DND-41 (cell line): Measurements from ENCODE around the gene DUSP8.

Source experiments
- ATAC-seq: fragments of 200-7000 bp; cut with Tn5 transposase; 3 replicates; pipeline ENCODE4 v1.9.1; 2021; ENCODE audit warnings: low read depth; ENCODE audit not compliant: insufficient read depth
- DNase-seq: peaks from one replicate; pipeline ENCODE4 v3.0.0-alpha.2; 2020
- H2AFZ ChIP-seq: 2 replicates; pipeline ENCODE4 v1.6.0; 2012; ENCODE audit warnings: low read depth, low read length
- H3K27ac ChIP-seq: 2 replicates; pipeline ENCODE4 v1.5.1; 2012; ENCODE audit warnings: low read length, inconsistent platforms
- H3K27me3 ChIP-seq: fragments of 200-600 bp; sonication (generic); 2 replicates; pipeline ENCODE4 v1.6.0; 2012; ENCODE audit warnings: low read length, mild to moderate bottlenecking, inconsistent platforms; ENCODE audit not compliant: insufficient read depth, poor library complexity
- H3K36me3 ChIP-seq: 2 replicates; pipeline ENCODE4 v1.5.1; 2012; ENCODE audit warnings: low read length, inconsistent platforms; ENCODE audit not compliant: insufficient read depth
- H3K4me1 ChIP-seq: 2 replicates; pipeline ENCODE4 v1.5.1; 2012; ENCODE audit warnings: mild to moderate bottlenecking, low read length; ENCODE audit not compliant: insufficient read depth
- H3K4me2 ChIP-seq: 2 replicates; pipeline ENCODE4 v1.6.0; 2012; ENCODE audit warnings: mild to moderate bottlenecking, moderate library complexity, low read length, inconsistent platforms; ENCODE audit not compliant: insufficient read depth
- H3K4me3 ChIP-seq, 2 experiments: fragments of 200-600 bp in 1 of 2; shearing (Covaris generic) in 1 of 2; 2 replicates each; pipeline ENCODE4 v1.5.1; 2012 to 2016; ENCODE audit warnings: inconsistent platforms in 2 of 2, low read length in 2 of 2, mild to moderate bottlenecking in 2 of 2, low read depth in 1 of 2, moderate library complexity in 1 of 2
- H3K79me2 ChIP-seq: 2 replicates; pipeline ENCODE4 v1.6.0; 2012; ENCODE audit warnings: low read length, inconsistent platforms; ENCODE audit not compliant: insufficient read depth
- H3K9ac ChIP-seq: 2 replicates; pipeline ENCODE4 v1.6.0; 2012; ENCODE audit warnings: low read depth, mild to moderate bottlenecking, inconsistent platforms, low read length, moderate library complexity
- H3K9me3 ChIP-seq: 2 replicates; pipeline ENCODE4 v1.5.1; 2012; ENCODE audit warnings: low read length, moderate library complexity, mild to moderate bottlenecking, inconsistent platforms; ENCODE audit not compliant: insufficient read depth, severe bottlenecking
- H4K20me1 ChIP-seq: 2 replicates; pipeline ENCODE4 v1.6.0; 2012; ENCODE audit warnings: low read length; ENCODE audit not compliant: insufficient read depth
- EZH2 ChIP-seq: IDR thresholded peaks from 3 replicates; pipeline ENCODE4 v1.6.1; 2012; ENCODE audit warnings: borderline replicate concordance, low read depth, mild to moderate bottlenecking, moderate library complexity, low read length, inconsistent platforms; ENCODE audit not compliant: severe bottlenecking
- TF ChIP-seq, protein P1 (sequence below): IDR thresholded peaks from 2 replicates; pipeline ENCODE4 v1.5.1; 2012; ENCODE audit warnings: borderline replicate concordance, low read length, moderate library complexity, mild to moderate bottlenecking; ENCODE audit not compliant: poor library complexity, severe bottlenecking; ENCODE audit errors: extremely low read depth

Gene DUSP8

GRCh38 chr11:1508986-1509385 is 63.1 kb downstream of the DUSP8 start:
- Histone ChIP-seq H3K9ac (no peak overlapping the region), H3K79me2 (peaks cover 80% of the 10 kb centered on the region), H4K20me1 (peaks cover 80% of the 10 kb centered on the region), H3K27me3 (no peaks in the 10 kb centered on the region), H3K27ac (no peak overlapping the region), H3K4me1 (no peaks in the 10 kb centered on the region), H2AFZ (no peak overlapping the region), H3K36me3 (no peaks in the 10 kb centered on the region), H3K4me3 (no peak overlapping the region), H3K4me2 (no peak overlapping the region), H3K9me3 (no peaks in the 10 kb centered on the region)
- TF ChIP-seq EZH2: no peak
- TF ChIP-seq, protein P1, sequence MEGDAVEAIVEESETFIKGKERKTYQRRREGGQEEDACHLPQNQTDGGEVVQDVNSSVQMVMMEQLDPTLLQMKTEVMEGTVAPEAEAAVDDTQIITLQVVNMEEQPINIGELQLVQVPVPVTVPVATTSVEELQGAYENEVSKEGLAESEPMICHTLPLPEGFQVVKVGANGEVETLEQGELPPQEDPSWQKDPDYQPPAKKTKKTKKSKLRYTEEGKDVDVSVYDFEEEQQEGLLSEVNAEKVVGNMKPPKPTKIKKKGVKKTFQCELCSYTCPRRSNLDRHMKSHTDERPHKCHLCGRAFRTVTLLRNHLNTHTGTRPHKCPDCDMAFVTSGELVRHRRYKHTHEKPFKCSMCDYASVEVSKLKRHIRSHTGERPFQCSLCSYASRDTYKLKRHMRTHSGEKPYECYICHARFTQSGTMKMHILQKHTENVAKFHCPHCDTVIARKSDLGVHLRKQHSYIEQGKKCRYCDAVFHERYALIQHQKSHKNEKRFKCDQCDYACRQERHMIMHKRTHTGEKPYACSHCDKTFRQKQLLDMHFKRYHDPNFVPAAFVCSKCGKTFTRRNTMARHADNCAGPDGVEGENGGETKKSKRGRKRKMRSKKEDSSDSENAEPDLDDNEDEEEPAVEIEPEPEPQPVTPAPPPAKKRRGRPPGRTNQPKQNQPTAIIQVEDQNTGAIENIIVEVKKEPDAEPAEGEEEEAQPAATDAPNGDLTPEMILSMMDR: no peak
- DNase-seq (no peak), ATAC-seq (no peak)

DNA sequence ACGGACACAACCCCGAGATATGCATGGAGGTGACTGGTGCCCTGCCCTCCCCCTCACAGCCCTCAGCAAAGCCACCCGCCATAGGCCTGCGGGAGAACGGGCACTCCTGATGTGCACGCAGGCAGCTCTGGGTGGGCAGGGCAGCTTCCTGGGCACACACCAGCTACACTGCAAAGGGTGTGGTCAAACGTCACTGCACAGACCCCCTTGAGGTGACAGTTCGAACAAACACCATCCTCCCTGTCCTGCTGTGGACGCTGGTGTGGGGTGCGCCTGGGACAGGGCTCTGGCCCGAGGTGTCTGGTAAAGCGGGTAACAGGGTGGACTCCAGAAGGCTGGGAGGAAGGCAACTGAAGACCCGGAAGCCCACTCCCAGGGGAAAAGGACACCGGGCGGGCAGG is 63.6 kb downstream of the DUSP8 start:
- H3K4me2 ChIP-seq: no peak overlapping the region
- no peaks in the 10 kb centered on the region for H3K4me1 ChIP-seq
- DNase-seq (no peak), ATAC-seq (no peak)
- H3K27ac ChIP-seq: no peak overlapping the region
- H3K9ac ChIP-seq: no peak overlapping the region
- peaks cover 80% of the 10 kb centered on the region for H4K20me1 ChIP-seq
- H3K27me3 ChIP-seq: no peaks in the 10 kb centered on the region
- H3K36me3 ChIP-seq: no peaks in the 10 kb centered on the region
- no peaks in the 10 kb centered on the region for H3K9me3 ChIP-seq
- no peak overlapping the region for H2AFZ ChIP-seq
- H3K79me2 ChIP-seq: peaks cover 83% of the 10 kb centered on the region
- TF ChIP-seq, protein P1: no peak
- TF ChIP-seq EZH2: no peak
- no peak overlapping the region for H3K4me3 ChIP-seq

DNA sequence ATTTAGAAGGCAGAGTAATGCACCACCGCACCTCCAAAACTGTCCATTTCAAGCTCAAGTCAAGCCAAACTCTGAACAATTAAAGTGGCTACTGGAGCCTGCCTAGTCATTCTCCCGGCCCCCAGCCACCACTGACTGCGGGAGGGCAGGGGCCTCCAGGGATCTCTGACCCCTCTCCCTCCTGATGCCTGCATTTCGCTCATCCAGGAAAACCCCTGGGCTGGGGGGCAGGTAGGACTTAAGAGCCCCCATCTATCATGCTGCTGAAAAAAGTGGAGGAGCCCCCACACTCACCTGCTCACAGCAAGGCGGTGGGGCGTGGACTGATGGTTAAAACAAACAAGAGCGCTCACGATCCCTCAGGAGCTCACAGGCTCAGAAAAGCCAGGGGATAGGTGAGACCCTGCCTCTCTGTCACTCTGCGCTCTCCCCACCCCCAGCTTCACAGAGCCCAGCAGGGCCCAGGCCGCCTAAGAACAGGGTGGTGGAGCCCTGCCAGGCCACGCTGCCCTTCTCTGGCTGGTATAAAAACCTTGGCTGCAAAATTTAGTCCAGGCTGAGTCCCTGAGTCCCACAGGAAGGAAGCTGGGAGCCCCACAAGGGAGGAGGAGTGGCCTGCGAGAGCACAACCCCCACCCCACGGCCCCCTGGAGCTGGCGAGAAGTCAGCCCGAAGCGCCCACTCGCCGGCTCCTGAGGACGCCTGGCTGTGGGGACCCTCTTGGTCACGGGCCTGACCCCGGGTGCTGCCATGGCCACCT is 64.5 kb downstream of the DUSP8 start:
- no peak for DNase-seq
- no peak overlapping the region for H3K4me2 ChIP-seq

More for the DNA sequence above, 64.5 kb downstream of the DUSP8 start:
- ATAC-seq: no peak
- H3K27me3 ChIP-seq: no peaks in the 10 kb centered on the region
- no peak overlapping the region for H3K9ac ChIP-seq
- H3K9me3 ChIP-seq: no peaks in the 10 kb centered on the region
- H4K20me1 ChIP-seq: peaks cover 83% of the 10 kb centered on the region
- H3K4me1 ChIP-seq: no peaks in the 10 kb centered on the region
- TF ChIP-seq, protein P1: no peak
- no peak for TF ChIP-seq EZH2
- peaks cover 86% of the 10 kb centered on the region for H3K79me2 ChIP-seq
- no peak overlapping the region for H2AFZ ChIP-seq
- H3K36me3 ChIP-seq: no peaks in the 10 kb centered on the region
- H3K27ac ChIP-seq: no peak overlapping the region
- no peak overlapping the region for H3K4me3 ChIP-seq
